GM23248 (cell line): ENCODE measurements around the gene GLIPR2.

ENCODE experiments used
- EZH2 ChIP-seq: fragments of 200-600 bp; sonication (generic); IDR thresholded peaks from 2 replicates; pipeline ENCODE4 v1.6.1; 2018; ENCODE audit warnings: antibody characterized with exemption, mild to moderate bottlenecking; ENCODE audit not compliant: insufficient read depth, poor library complexity, severe bottlenecking
- EZH2phosphoT487 ChIP-seq: fragments of 200-600 bp; sonication (generic); IDR thresholded peaks from 2 replicates; pipeline ENCODE4 v1.6.1; 2018; ENCODE audit warnings: antibody characterized with exemption, moderate library complexity, mild to moderate bottlenecking, low read depth; ENCODE audit not compliant: insufficient read depth

- TF ChIP-seq EZH2phosphoT487 (no peak), EZH2 (no peak)
Measured at GRCh38 chr9:36154331-36154952, 17.9 kb downstream of the GLIPR2 start.
